A673 (cell line): ENCODE data around the gene UBE3B.

Experiments
- CTCF ChIP-seq: fragments of 300-800, 200-600 bp; sonication (generic); conservative IDR thresholded peaks from 2 replicates; pipeline ENCODE4 v1.5.1; 2017; ENCODE audit warnings: low read depth, mild to moderate bottlenecking, antibody characterized with exemption, low read length, moderate library complexity, mixed read lengths
- EZH2 ChIP-seq: fragments of 200-600 bp; sonication (generic); IDR thresholded peaks from 2 replicates; pipeline ENCODE4 v1.6.1; 2017; ENCODE audit warnings: borderline replicate concordance, low read depth, mild to moderate bottlenecking, mixed read lengths, antibody characterized with exemption, low read length; ENCODE audit not compliant: poor library complexity, severe bottlenecking

GRCh38 chr12:109551108-109551507, 73.7 kb downstream of the UBE3B start:
- TF ChIP-seq EZH2 (no peak), CTCF (no peak)
